ENCODE data around the gene ARHGAP5.
A peak's percentile ranks its signal among the peaks of the same experiment; 100 is the strongest.

ARHGAP5 gene, protein sequence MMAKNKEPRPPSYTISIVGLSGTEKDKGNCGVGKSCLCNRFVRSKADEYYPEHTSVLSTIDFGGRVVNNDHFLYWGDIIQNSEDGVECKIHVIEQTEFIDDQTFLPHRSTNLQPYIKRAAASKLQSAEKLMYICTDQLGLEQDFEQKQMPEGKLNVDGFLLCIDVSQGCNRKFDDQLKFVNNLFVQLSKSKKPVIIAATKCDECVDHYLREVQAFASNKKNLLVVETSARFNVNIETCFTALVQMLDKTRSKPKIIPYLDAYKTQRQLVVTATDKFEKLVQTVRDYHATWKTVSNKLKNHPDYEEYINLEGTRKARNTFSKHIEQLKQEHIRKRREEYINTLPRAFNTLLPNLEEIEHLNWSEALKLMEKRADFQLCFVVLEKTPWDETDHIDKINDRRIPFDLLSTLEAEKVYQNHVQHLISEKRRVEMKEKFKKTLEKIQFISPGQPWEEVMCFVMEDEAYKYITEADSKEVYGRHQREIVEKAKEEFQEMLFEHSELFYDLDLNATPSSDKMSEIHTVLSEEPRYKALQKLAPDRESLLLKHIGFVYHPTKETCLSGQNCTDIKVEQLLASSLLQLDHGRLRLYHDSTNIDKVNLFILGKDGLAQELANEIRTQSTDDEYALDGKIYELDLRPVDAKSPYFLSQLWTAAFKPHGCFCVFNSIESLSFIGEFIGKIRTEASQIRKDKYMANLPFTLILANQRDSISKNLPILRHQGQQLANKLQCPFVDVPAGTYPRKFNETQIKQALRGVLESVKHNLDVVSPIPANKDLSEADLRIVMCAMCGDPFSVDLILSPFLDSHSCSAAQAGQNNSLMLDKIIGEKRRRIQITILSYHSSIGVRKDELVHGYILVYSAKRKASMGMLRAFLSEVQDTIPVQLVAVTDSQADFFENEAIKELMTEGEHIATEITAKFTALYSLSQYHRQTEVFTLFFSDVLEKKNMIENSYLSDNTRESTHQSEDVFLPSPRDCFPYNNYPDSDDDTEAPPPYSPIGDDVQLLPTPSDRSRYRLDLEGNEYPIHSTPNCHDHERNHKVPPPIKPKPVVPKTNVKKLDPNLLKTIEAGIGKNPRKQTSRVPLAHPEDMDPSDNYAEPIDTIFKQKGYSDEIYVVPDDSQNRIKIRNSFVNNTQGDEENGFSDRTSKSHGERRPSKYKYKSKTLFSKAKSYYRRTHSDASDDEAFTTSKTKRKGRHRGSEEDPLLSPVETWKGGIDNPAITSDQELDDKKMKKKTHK (N-terminal part only)

DNA sequence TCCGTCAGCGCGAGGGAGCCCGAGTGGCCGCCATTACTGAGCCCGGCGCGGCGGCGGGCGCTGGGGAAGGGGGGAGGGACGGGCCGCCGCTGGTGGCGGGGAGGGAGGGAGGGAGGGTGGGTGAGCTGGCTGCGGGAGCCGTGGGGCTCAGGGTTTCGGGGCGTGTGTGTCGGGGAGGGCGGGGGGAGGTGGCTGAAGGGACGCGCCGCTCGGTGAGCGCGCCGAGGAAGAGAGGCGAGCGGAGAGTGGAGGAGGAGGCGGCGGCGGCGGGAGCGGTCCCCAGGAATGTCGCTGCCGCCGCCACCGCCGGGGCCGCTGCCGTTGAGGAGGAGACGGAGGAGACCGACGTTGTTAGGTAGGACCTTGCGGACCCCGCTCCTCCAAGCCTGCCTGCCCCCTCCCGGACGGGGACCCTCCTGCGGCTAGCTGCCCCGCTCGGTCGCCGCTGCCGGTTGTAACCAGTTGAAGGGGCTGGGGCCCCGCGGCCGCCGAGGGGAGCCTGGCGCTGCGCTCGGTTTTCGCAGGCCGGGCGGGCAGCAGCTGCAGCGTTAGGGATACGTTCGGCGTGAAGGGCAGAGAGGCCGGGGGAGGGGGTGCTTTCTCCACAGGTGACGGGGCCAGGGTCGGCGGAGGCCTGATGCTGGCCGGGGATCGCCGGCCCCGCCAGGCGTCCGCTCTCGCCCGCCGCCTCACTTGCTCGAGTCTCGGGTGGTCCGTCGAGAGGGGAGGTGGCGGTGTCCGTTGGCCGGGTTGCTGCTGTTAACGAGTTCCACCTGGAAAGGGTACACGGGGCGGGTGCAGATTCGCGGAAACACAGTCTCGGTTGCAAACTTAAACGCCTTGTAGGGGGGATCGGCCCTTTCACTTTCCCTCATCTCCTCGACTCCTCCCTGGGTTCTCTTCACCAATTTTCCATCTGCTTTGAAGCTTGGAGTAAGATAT lies at the start of gene ARHGAP5:
TSS of gene ARHGAP5 (plus strand) at position 224 of the 942 bp plus-strand sequence. CDS start 13,366 bp downstream, outside the sequence.
- DNase-seq (ENCODE audit: low spot score), result peak; percentile 87

DNA sequence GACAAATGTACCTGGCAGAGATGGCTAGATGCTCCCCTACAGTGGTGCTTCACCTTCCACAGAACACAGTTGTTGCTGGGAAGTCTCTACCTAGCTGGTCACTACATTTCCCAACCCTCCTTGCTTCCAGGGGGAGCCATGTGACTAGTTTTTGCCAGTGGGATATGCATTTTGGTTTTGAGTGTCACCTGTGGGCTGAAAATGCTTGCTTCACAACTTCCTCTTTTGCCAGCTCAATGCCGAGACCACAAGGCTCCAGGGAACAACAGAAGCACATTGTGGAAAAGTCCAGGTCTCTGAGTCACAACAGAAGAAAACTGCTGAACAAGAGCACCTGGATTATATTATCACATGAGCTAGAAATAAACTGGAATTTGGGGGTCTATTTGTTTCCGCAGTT lies 48.5 kb upstream of the ARHGAP5 start:
- no peak for DNase-seq (ENCODE audit: low spot score)

DNA sequence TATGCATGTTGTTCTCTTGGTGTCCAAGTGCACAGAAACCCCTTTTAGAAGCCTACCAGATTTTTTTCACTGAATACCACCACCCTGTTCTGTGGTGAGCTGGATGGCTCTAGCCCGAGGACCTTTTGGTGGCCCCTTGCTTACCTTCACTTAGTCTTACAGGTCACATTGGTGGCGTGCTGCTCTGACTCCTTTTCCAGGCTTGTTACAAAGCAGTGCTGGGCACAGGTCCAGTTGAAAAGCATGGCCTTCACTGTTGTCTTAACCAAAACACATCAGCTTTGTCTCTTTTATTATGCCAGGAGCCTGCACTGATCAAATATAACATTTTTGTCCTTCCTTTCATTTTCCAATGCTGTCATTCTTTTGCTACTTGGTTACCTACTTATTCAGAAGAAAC lies 43.6 kb upstream of the ARHGAP5 start:
- no peak for DNase-seq (ENCODE audit: low spot score)

DNA sequence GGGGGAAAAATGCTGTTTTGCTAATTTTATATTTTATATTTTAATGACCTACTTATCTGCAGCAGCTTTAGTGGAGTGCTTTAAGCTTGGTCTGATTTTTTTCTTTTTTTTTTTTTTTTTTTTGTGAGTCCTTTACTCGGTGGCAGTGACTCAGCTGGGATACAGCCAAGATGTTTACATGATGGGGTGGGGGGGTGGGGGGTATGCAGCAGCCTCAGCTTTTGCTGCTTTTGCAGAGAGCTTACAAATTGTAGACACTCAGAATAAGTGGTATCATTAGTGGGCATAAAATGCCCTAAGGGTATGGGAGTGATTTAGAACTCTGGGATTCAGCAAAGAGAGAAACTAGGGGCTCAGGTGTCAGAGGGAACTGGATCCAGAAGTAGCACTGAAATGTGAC lies 38.2 kb upstream of the ARHGAP5 start:
- no peak for DNase-seq (ENCODE audit: low spot score)

DNA sequence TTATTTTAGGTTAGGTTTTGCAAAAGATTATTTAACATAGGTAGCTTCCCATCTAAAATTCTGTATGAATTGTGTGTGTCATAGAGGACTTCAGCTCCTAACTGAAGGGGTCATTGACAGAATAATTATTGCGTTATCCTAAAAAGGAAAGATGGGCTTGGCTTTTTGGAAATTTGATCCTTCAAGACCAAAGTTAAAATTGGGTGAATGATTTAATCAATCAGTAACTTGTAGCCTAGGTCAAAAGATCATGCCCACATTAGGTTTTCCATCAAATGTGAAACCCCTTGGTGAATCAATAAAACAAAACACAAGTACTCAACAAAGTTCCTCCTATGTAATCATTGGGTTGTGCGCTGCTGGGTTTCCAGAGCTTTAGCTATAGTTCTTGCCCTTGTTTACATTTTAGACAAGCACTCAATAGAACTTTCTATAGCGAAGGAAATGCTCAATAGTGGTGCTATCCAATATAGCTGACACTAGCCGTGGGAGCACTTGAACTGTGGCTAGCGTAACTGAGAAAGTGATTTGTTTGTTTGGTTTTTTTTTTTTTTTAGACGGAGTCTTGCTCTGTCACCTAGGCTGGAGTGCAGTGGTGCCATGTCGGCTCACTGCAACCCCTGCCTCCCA lies 37.6 kb upstream of the ARHGAP5 start:
- DNase-seq (ENCODE audit: low spot score), result no peak

DNA sequence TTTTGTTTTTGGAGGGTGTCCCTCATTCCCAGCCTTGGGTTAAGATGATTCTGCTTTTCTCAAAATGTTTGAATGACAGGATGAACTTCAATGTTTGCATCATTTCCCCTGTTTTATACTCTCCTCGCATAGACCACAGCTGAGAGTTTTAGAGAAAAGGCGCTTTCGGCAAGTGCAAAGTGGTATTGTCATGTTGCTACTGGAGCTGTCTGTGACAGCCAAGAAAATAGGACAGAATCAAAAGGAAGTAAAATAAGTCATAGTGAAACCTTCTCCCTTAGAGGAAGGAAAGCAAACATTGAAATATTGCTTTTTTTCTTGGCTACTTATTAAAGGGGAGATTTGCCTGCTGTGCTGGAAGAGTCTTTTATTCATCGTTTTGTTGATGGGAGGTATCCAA lies 33.5 kb upstream of the ARHGAP5 start:
- no peak for DNase-seq (ENCODE audit: low spot score)

DNA sequence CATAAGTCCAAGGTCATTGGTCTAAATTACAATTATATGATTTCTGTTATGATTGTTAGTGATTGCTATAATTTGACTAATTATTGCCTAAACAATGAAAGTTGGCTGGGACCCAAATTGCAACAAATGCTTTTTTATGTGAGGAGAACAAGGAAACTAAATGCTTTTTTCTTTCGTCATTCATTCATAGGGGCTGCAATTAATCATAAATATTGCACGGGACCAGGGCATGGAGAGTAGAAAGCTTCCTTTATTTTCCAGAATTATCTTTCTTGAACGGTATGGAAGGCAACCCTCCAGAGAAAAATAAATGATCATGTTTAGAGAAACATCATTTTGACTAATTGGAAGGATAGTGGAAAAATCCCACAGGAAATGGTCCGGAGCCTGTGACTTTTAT lies 32.6 kb upstream of the ARHGAP5 start:
- no peak for DNase-seq (ENCODE audit: low spot score)

DNA sequence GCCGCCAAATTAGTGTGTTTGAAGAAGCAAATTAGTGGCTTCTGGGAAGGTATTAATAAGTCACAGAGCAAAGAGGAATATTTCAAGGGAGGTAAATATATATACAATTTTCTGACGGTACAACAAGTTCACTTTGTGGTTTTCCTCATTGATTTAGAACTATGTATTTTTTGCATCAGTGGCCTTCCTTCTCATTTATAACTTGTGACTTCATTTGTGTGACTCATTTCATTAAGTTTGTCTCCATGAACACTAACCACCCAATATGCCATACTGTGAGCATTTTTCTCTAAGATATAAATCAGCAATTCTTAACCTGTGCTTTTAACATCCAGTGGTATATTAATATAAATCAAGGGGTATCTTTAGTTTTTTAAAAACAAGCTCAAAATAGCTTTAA lies 29.3 kb upstream of the ARHGAP5 start:
- no peak for DNase-seq (ENCODE audit: low spot score)

DNA sequence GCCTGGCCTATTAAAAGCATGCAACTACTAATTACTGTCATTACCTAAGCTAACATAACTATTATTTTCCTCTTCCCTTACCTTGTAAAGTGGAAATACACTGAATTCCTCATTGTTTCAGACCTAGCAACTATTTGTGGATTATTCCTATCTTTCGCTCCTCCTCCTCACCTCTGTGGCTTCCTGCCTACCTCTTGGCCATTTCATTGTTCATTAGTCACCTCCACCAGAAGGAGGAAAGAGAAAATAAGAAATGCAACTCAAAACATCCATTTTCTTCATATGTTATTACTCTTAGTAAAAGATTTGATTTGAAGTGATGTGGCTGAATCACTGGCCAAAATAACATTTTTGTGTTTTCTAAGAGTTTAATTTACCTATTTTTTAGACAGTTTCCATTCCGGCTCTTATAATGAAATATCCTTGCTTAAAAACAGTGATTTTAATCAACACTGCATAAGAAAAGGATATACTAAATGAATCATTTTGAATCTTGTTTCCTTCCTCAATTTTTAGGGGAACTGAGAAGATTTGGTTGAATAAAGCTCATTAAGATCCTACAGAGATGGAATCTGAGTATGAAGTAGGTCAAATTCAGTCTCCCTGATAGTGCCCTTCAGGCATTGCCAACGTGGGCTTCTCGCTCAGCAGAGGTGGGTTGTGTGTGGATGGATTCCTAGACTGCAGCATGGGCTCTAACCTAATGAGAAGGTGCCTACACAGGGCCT lies 27.6 kb upstream of the ARHGAP5 start:
- DNase-seq (ENCODE audit: low spot score), result no peak

DNA sequence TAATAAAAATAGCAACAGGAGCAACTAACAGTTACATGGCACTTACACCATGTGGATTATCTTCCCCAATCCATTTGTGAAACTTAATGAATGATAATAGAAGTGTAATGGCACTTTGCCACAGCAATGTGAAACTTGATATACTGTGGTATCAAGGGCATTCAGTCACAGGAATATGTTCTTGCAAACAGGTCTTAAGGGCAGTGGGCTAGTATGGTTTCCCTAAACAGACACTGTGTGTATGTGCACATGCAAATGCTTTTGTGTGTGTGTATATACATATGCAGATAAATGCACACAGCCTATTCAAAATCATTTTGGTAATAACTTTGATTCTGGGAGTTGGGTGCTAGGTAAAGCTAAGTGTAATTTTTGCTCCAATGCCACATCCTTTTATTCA lies 26.2 kb upstream of the ARHGAP5 start:
- no peak for DNase-seq (ENCODE audit: low spot score)

DNA sequence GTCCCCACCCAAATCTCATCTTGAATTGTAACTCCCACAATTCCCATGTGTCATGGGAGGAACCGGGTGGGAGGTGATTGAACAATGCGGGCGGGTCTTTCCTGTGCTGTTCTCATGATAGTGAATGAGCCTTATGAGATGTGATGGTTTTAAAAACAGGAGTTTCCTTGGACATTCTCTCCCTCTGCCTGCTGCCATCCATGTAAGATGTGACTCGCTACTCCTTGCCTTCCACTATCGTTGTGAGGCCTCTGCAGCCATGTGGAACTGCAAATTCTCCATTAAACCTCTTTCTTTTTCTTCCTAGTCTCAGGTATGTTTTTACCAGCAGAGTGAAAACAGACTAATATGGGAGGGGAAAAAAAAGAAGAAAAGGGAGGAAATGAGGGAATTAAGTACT lies 22.6 kb upstream of the ARHGAP5 start:
- no peak for DNase-seq (ENCODE audit: low spot score)

DNA sequence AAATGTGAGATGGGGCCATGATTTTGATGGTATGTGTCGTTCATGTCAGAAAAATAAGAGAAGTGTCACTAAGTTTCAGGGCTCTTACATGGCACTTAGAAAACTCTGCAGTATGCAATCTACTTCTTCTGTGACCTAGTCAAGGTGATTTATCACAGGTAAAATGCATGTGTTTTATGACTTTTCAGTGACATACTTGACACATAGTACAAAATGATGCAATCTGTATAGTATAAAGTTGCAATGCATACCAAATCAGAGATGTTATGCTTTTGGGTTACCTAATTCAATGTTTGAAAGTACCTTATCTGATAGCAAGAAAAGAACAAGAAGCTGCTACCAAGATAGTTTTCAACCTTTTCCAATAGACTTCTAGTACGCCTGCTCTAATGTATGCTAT lies 21.9 kb upstream of the ARHGAP5 start:
- DNase-seq (ENCODE audit: low spot score), result no peak

DNA sequence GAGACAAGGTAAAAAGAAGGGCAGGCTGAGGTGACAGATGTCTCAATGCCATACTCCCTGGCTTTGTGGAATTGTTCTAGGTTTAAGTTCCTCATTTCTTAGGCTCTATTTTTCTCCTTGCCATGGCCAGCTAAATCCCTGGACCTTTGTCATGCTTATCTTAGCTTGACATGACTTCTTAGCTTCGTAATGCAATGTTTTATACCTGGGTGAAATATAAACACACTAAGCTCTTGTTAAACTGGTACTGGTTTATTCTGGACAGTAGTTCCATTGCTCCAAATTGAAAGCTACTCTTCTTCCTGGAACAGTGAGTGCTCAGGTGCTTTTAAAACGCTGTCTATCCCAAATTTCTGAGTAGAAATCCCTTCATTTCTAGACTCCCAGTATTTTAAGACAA lies 17.4 kb upstream of the ARHGAP5 start:
- DNase-seq (ENCODE audit: low spot score), result no peak

DNA sequence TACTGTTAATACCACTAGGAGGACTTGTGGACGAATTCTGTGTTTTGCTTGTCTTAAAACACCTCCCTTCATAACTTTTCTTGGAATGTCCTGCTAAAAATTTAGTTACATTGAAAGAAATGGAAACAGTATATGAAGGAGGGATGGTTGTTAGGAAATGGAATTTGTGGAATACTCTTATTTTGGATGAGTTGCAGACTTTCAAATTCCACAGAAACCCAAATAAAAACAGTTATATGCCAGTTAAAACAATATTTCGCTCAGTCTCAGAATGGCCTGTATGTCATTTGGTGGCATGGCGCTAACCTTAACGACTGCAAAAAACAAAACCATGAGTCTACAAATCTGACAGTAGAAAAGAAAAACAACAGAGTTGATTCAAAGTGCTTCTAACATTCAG lies 12.2 kb upstream of the ARHGAP5 start:
- DNase-seq (ENCODE audit: low spot score), result no peak

DNA sequence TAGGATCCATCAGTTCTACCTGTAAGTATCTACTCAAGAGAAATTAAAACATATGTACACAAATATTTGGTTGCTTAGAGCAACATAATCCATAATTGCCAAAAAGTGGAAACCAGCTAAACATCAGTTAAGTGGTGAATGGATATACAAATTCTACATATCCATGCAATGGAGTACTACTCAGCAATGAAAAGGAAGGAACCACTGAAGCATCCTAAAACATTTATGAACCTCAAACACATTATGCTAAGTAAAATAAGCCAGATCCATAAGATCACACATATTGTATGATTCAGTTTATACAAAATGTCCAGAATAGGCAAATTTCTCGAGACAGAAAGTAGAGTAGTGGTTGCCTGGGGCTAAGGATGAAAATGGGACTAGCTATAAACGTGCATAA lies 8.4 kb upstream of the ARHGAP5 start:
- no peak for DNase-seq (ENCODE audit: low spot score)

DNA sequence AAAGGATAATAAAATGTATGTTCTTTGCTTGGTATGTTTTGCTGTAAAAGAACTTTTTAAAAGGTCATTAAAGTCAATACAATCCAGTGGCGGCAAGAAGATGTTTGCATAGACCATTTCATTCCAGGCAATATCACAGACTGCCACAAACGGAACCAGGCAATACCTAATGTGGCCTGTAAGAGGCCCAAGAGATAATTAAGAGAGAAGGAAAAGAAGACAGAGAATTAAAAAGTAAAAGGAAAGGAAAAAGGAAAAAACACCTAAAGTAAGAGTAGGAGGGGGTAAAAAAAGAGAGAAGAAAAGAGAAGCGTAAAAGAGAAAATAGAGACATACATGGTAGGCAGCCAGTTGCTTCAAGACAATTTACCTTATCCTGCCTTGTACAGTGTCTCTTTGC lies 6.8 kb upstream of the ARHGAP5 start:
- no peak for DNase-seq (ENCODE audit: low spot score)

DNA sequence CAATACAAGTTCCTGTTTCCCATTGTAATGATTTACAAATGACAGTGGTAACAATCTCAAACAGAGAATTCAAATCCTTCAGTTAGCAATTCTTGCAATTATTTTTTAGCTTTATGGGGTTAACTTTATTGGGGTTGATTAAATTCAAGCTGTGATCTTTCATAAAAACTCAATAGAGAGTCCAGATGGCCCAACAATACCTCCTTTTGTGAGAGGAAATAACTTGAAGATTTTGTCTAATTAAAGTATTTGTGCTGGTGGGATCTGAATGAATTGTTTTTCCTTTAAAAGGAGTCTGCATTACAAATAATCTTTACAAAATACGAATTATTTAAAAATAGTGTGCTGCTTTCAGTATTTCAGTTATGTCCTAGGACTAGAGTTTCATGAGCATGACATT lies 4.4 kb upstream of the ARHGAP5 start:
- no peak for DNase-seq (ENCODE audit: low spot score)

DNA sequence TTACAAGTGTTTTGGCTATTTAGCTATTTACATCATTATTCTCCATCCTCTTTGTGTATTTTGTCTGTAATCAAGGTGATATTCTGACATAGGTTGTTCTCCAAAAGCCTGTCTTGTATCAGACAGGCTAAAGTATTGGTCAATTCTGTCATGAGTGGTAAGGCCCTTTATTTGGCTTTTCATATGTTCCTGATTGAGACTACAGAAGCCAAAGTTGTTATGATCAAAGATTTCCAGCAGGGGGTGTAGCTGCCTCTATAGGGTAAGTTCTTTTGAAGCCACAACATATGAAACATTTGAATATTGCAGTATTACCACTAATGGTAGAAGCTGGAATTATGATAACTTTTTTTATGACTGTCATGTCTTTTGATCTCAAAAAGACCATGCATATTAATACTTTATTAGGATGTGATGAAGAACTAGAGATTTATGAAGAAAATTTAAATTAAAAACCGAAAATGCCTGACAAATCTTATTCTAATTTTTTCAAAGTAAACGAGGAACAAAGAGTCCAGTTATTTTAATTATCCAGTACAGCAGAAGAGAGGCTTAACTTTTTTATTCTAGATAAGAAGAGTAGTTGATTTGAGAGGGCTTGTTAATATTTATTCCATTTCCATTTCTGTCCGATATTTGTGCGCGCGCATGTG lies 3.4 kb upstream of the ARHGAP5 start:
- DNase-seq (ENCODE audit: low spot score), result no peak

DNA sequence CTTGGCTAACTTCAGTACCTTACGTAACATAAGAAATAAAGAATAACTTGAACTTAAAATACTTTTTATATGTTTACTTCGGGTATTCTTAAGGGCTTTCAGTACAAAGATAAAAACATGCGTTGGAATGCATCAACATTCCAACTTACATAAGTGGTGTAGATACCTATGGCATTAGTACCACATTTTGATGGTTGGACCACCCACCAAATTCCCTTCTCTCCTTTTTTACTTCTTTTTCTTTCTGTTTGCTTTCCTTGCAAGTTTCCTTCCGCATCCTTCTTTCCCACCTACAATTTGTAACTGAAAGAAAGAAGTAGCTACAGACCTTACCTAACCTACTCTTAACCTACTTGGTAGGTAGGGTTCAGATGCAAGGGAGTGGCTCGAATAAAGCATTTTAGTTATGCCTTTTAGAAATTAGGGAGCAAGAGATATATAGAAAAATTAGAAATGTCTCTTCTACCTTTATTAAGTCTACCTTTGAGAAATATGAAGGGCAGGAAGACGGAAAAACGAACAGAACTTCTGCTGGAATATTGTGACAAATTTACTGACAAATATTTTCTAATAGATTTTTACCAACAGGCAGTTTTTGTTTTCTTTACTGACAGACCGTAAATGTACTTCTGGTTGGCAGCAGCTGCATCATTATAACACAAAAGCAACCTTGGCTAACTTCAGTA lies 2.1 kb upstream of the ARHGAP5 start:
- DNase-seq (ENCODE audit: low spot score), result no peak

All from left forelimb (tissue), 1 donor.